Measurements from ENCODE around the gene ZBTB32. TPM values are rescaled to one million over a fixed set of nuclear protein-coding genes. Genes with fewer than 3 reads are reported as not detected.
A peak's percentile ranks its signal among the peaks of the same experiment; 100 is the strongest.

The ZBTB32 gene
- total and polyA plus RNA-seq, 9 donors, result 0.41 TPM; not detected in 8

- Histone ChIP-seq H3K4me3 (no peak overlapping the region), H3K27ac (no peak overlapping the region), H3K4me1 (ENCODE audit: insufficient read depth) (peaks cover 10% of the 10 kb centered on the region), H3K27me3 (no peaks in the 10 kb centered on the region), H3K36me3 (no peaks in the 10 kb centered on the region), H3K9me3 (no peaks in the 10 kb centered on the region)
- peak in 1 of 5 donors; percentile 33 for DNase-seq
- TF ChIP-seq CTCF (IDR thresholded peaks at IDR 0.05) (no peak), EP300 (IDR thresholded peaks at IDR 0.05) (no peak), POLR2A (IDR thresholded peaks at IDR 0.05) (no peak)
- intact Hi-C loops (cut with DNase I), result loop anchor here in 3 of 4 donors (5.0 to 10.0 kb wide), 2 partner anchors 95 to 172 kb away; partner anchors contain the start of genes TMEM147 (in 2 of the 3) and PRODH2 (in 1 of the 3)
- WGBS, 3 donors, result 74 to 80% (median 75%) methylated on average over 32 of the region's 32 CpGs
Observed at GRCh38 chr19:35719402-35720162, 15.2 kb downstream of the ZBTB32 start.

- no peaks in the 10 kb centered on the region for H3K9me3 ChIP-seq
- 70 to 79% (median 74%) methylated on average over 9 of the region's 9 CpGs for WGBS, 3 donors
- peaks cover 10% of the 10 kb centered on the region for H3K4me1 ChIP-seq (ENCODE audit: insufficient read depth)
- no peak for TF ChIP-seq POLR2A (IDR thresholded peaks at IDR 0.05)
- TF ChIP-seq CTCF (IDR thresholded peaks at IDR 0.05), result no peak
- TF ChIP-seq EP300 (IDR thresholded peaks at IDR 0.05), result no peak
- H3K36me3 ChIP-seq, result no peaks in the 10 kb centered on the region
- intact Hi-C loops (cut with DNase I), result no loop called here
- H3K27ac ChIP-seq, result no peak overlapping the region
- peak in 2 of 5 donors; percentile 29 to 37 for DNase-seq
- H3K4me3 ChIP-seq, result no peak overlapping the region
- no peaks in the 10 kb centered on the region for H3K27me3 ChIP-seq
Observed at GRCh38 chr19:35720163-35720524, 15.8 kb downstream of the ZBTB32 start.

GRCh38 chr19:35720648-35721047 lies 16.3 kb downstream of the ZBTB32 start:
- Histone ChIP-seq H3K27me3 (no peaks in the 10 kb centered on the region), H3K4me1 (ENCODE audit: insufficient read depth) (peaks cover 8% of the 10 kb centered on the region), H3K9me3 (no peaks in the 10 kb centered on the region), H3K36me3 (no peaks in the 10 kb centered on the region), H3K4me3 (no peak overlapping the region), H3K27ac (no peak overlapping the region)
- TF ChIP-seq EP300 (IDR thresholded peaks at IDR 0.05) (no peak), CTCF (IDR thresholded peaks at IDR 0.05) (no peak), POLR2A (IDR thresholded peaks at IDR 0.05) (no peak)
- intact Hi-C loops (cut with DNase I), result no loop called here
- DNase-seq, result peak in 2 of 5 donors; percentile 24 to 28
- WGBS, 3 donors, result 62 to 73% (median 67%) methylated on average over 16 to 17 of the region's 17 CpGs

- no peaks in the 10 kb centered on the region for H3K27me3 ChIP-seq
- peaks cover 4% of the 10 kb centered on the region for H3K4me1 ChIP-seq (ENCODE audit: insufficient read depth)
- intact Hi-C loops (cut with DNase I), result no loop called here
- no peak overlapping the region for H3K4me3 ChIP-seq
- TF ChIP-seq CTCF (IDR thresholded peaks at IDR 0.05) (no peak), POLR2A (IDR thresholded peaks at IDR 0.05) (no peak), EP300 (IDR thresholded peaks at IDR 0.05) (no peak)
- no peaks in the 10 kb centered on the region for H3K9me3 ChIP-seq
- 91 to 92% (median 92%) methylated on average over 16 of the region's 16 CpGs for WGBS, 3 donors
- peak in 1 of 5 donors; percentile 21 for DNase-seq
- H3K36me3 ChIP-seq, result no peaks in the 10 kb centered on the region
- H3K27ac ChIP-seq, result no peak overlapping the region
Observed at GRCh38 chr19:35721374-35721773, 17.0 kb downstream of the ZBTB32 start.

All from ovary (tissue), 9 donors.